NB4 (cell line): ENCODE measurements around the gene IMPACT.

ENCODE experiments used
- MYC ChIP-seq: IDR thresholded peaks from 2 replicates; pipeline ENCODE4 v1.6.1; 2011; ENCODE audit warnings: low read depth, low read length
- POLR2A ChIP-seq: IDR thresholded peaks from 2 replicates; pipeline ENCODE4 v1.6.1; 2011; ENCODE audit warnings: mild to moderate bottlenecking; ENCODE audit not compliant: insufficient read length; ENCODE audit errors: extremely low read depth
- TF ChIP-seq, protein P1 (sequence below): IDR thresholded peaks from one replicate; pipeline ENCODE4 v1.5.1; 2012; ENCODE audit warnings: low read depth, low read length

DNA sequence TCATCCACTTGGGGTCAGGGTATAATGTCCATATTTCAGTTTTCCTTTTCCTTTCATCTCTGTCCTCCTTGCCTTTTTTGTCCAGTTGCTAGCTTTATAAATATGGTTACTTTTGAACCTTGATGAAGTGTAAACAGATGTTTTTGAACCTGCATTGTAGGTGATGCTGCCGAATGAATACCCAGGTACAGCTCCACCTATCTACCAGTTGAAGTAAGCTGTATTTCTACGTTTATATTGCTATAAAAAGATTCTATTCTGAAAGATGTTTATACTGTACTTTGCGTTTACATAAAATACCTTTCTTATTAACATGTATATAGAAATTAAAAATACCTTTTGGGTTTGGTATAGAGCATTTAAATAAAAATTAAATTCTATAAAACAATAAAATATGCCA is 2.2 kb downstream of the IMPACT start:
- TF ChIP-seq, protein P1, sequence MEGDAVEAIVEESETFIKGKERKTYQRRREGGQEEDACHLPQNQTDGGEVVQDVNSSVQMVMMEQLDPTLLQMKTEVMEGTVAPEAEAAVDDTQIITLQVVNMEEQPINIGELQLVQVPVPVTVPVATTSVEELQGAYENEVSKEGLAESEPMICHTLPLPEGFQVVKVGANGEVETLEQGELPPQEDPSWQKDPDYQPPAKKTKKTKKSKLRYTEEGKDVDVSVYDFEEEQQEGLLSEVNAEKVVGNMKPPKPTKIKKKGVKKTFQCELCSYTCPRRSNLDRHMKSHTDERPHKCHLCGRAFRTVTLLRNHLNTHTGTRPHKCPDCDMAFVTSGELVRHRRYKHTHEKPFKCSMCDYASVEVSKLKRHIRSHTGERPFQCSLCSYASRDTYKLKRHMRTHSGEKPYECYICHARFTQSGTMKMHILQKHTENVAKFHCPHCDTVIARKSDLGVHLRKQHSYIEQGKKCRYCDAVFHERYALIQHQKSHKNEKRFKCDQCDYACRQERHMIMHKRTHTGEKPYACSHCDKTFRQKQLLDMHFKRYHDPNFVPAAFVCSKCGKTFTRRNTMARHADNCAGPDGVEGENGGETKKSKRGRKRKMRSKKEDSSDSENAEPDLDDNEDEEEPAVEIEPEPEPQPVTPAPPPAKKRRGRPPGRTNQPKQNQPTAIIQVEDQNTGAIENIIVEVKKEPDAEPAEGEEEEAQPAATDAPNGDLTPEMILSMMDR: no peak
- TF ChIP-seq POLR2A (no peak), MYC (no peak)
